ENCODE results near the gene TPTE. TPM values are rescaled to one million over a fixed set of nuclear protein-coding genes. Genes with fewer than 3 reads are reported as not detected.
"Not testable (repeated sequence)": the region's sequence is repeated elsewhere in the genome, so short reads cannot be mapped to it uniquely, and the experiment has no call there.

TPTE gene
- total RNA-seq, 1 donor from 2014 or later: not detected

DNA sequence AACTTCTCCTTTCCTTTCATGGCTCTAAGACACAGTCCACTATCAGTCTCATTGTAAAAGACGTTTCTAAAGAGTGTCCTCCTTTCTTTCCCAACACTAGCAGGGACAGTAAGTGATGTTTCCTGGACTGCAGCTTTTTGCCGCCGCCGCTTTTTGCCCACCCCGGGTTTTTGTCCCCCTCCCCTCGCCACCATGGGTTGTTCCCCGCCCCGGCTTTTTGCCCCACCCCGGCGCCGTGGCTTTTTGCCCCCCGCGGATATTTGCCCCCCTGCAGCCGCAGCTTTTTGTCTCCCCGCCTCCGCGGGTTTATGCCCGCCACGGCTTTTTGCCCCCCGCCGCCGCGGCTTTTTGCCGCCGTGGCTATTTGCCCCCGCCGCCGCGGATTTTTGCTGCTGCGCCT lies 95.2 kb downstream of the TPTE start:
- H3K4me3 ChIP-seq: no peak overlapping the region
- intact Hi-C loops (cut with DNase I): no loop called here
- H3K27ac ChIP-seq: no peak overlapping the region
- no peaks in the 10 kb centered on the region for H3K36me3 ChIP-seq
- ATAC-seq: no peak
- no peaks in the 10 kb centered on the region for H3K27me3 ChIP-seq
- H3K9me3 ChIP-seq: peaks cover 8% of the 10 kb centered on the region
- TF ChIP-seq, protein P1, sequence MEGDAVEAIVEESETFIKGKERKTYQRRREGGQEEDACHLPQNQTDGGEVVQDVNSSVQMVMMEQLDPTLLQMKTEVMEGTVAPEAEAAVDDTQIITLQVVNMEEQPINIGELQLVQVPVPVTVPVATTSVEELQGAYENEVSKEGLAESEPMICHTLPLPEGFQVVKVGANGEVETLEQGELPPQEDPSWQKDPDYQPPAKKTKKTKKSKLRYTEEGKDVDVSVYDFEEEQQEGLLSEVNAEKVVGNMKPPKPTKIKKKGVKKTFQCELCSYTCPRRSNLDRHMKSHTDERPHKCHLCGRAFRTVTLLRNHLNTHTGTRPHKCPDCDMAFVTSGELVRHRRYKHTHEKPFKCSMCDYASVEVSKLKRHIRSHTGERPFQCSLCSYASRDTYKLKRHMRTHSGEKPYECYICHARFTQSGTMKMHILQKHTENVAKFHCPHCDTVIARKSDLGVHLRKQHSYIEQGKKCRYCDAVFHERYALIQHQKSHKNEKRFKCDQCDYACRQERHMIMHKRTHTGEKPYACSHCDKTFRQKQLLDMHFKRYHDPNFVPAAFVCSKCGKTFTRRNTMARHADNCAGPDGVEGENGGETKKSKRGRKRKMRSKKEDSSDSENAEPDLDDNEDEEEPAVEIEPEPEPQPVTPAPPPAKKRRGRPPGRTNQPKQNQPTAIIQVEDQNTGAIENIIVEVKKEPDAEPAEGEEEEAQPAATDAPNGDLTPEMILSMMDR (IDR thresholded peaks at IDR 0.05): no peak
- DNase-seq: peak; percentile 64
- no peaks in the 10 kb centered on the region for H3K4me1 ChIP-seq

DNA sequence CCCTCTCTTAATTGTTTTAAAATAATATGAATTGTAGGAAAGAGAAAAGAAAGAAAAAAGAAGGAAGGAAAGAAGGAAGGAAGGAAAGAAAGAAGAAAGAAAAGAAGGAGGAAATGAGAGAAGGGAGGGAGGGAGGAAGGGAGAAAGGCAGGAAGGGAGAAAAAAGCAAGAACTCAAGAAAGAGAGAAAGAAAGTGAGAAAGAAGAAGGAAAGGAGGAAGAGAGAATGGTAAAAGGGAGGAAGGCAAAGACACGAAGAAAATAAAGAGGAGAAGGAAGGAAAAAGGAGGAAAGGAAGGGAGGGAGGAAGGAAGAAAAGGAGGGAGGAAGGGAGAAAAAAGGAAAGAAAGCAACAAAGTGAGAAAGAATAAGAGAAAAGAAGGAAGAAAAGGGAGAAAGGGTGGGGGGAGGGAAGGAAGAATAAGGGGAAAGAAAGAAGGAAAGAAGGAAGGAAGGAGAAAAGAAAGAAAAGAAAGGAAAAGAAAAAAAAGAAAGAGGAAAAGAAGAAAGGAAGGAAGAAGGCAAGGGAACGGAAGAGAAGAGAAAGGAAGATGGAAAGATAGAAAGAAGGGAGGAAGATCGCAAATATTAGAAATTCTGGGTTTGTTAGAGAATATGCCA lies 95.9 kb downstream of the TPTE start:
- H3K27me3 ChIP-seq; H3K4me3 ChIP-seq; H3K27ac ChIP-seq; H3K9me3 ChIP-seq; H3K36me3 ChIP-seq; DNase-seq; ATAC-seq; H3K4me1 ChIP-seq; intact Hi-C loops (cut with DNase I): not testable (repeated sequence)

DNA sequence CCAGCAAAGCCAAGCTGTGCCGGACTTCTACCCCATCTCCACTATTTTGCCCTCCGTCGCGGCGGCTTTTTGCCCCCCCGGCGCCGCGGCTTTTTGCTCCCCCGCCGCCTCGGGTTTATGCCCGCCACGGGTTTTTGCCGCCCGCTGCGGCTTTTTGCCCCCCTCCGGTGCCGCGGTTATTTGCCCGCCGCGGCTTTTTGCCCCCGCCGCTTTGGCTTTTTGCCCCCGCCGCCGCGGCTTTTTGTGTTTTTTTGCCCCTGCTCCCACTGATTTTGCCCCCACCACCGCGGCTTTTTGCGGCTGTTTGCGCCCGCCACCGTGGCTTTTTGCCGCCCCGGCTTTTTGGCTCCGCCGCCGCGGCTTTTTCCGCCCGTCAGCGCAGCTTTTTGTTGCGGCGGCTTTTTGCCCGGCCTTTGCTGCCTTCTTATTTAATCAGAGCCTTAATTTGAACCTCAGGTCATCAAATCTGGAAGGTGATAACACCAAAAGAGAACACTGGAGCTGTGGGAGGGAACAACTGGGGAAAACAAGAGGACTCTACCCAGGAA lies 106.0 kb downstream of the TPTE start:
- intact Hi-C loops (cut with DNase I): no loop called here
- DNase-seq (no peak), ATAC-seq (no peak)
- peaks cover 11% of the 10 kb centered on the region for H3K9me3 ChIP-seq
- H3K27me3 ChIP-seq: peaks cover 6% of the 10 kb centered on the region
- H3K36me3 ChIP-seq: no peaks in the 10 kb centered on the region
- no peak overlapping the region for H3K27ac ChIP-seq
- H3K4me1 ChIP-seq: no peaks in the 10 kb centered on the region
- H3K4me3 ChIP-seq: no peak overlapping the region
- TF ChIP-seq, protein P1 (IDR thresholded peaks at IDR 0.05): no peak

DNA sequence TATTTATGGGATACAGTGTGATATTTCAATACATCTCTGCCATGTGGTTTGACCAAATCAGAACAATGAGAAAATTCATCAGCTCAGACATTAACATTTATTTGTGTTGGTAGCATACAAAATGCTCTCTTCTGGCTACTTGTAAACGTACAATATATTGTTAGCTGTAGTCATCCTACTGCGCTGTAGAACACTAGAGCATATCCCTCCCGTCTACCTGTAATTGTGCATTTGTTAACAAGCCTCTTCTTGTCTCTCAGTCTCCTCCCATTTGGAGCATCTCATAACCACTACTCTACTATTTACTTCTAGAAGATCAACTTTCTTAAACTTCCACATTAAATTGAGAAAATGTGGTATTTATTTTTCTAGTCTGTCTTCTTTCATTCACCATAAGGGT lies 107.9 kb downstream of the TPTE start:
- ATAC-seq; intact Hi-C loops (cut with DNase I): not testable (repeated sequence)

DNA sequence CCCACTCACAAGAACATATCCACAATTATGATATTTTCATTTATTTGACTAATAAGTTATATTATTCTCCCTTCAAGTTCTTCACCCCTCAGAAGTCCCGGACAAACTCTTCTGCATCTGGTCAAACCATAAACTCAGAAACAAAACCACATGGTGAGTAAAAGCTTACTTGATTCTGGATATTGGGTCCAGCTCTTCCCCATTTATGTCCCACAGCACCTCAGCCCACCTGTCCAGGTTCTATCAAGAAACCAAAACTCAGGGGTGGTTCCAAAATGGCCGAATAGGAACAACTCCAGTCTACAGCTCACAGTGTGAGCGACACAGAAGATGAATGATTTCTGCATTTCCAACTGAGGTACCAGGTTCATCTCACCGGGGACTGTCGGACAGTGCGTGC lies 109.4 kb downstream of the TPTE start:
- DNase-seq; H3K36me3 ChIP-seq; H3K27ac ChIP-seq; H3K4me3 ChIP-seq; H3K9me3 ChIP-seq; intact Hi-C loops (cut with DNase I); H3K27me3 ChIP-seq; H3K4me1 ChIP-seq: not testable (repeated sequence)
- ATAC-seq: peak; percentile 26

More for the DNA sequence above, 107.9 kb downstream of the TPTE start:
- H3K36me3 ChIP-seq, H3K4me3 ChIP-seq, H3K27ac ChIP-seq, H3K27me3 ChIP-seq, DNase-seq, H3K4me1 ChIP-seq, H3K9me3 ChIP-seq: not testable (repeated sequence)

DNA sequence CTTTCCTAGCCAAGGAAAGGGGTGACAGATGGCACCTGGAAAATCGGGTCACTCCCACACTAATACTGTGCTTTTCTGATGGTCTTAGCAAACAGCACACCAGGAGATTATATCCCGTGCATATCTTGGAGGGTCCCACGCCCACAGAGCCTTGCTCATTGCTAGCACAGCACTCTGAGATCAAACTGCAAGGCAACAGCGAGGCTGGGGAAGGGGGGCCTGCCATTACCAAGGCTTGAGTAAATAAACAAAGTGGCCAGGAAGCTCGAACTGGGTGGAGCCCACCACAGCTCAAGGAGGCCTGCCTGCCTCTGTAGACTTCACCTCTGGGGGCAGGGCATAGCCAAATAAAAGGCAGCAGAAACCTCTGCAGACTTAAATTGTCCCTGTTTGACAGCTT lies 109.9 kb downstream of the TPTE start:
- H3K4me3 ChIP-seq; ATAC-seq; H3K9me3 ChIP-seq; H3K36me3 ChIP-seq; DNase-seq; H3K27ac ChIP-seq; H3K27me3 ChIP-seq; intact Hi-C loops (cut with DNase I); H3K4me1 ChIP-seq: not testable (repeated sequence)

DNA sequence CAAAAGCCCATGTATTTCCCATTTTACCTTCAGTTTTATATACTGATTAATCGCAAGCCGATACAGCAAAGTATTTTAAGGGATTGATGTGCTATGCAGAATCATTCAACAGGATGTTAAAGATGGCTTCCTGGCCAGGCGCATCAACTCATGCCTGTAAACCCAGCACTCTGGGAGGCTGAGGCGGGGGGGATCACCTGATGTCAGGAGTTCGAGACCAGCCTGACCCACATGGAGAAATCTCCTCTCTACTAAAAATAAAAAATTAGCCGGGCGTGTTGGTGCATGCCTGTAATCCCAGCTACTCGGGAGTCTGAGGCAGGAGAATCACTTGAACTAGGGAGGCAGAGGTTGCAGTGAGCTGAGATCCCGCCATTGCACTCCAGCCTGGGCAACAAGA lies 116.8 kb downstream of the TPTE start:
- intact Hi-C loops (cut with DNase I); H3K4me3 ChIP-seq; DNase-seq: not testable (repeated sequence)

DNA sequence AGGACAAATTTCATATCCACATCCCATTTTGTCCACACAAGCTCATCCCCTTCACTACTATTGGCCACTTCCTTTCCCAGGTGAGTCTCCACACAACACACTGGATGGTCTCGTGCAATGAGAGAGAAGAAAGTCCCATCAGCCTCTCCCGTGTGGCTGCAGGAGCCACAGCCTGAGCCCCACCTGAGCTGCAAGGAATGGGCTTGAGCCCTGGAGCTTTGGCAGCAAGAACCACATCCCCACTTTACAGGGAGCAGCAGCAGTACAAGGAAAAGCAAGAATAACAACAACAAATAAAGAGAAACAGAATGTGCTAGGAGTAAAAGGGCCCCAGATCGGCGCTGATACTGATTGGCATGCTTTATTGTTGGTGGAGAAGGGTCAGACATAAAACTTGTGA lies 117.7 kb downstream of the TPTE start:
- H3K4me1 ChIP-seq: no peaks in the 10 kb centered on the region
- ATAC-seq (peak; percentile 5), DNase-seq (no peak)
- peaks cover 5% of the 10 kb centered on the region for H3K9me3 ChIP-seq
- intact Hi-C loops (cut with DNase I): no loop called here
- H3K36me3 ChIP-seq: no peaks in the 10 kb centered on the region
- no peak overlapping the region for H3K27ac ChIP-seq
- TF ChIP-seq, protein P1 (IDR thresholded peaks at IDR 0.05): no peak
- no peaks in the 10 kb centered on the region for H3K27me3 ChIP-seq
- H3K4me3 ChIP-seq: no peak overlapping the region

More for the DNA sequence above, 116.8 kb downstream of the TPTE start:
- not testable (repeated sequence) for H3K9me3 ChIP-seq, H3K36me3 ChIP-seq, H3K27ac ChIP-seq, H3K4me1 ChIP-seq, H3K27me3 ChIP-seq, ATAC-seq

DNA sequence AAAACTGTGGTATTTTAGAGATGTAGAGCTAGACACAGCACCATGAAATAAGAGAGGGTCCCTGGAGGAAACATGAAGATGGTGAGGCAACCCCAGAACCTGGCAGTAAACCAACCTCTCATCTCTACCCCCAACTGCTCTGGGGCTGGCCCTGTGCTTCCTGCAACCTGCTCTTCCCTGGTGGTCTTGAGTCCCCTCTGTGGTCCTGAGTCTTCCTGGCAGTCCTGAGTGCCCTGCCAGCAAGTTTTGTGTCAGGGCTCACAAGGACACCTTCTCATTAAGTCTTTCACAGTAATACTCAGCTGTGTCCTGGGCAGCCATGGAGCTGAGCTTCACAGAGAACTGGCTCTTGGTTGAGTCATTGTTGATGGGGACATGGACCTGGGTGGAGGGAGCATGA lies 118.4 kb downstream of the TPTE start:
- H3K9me3 ChIP-seq; intact Hi-C loops (cut with DNase I); ATAC-seq: not testable (repeated sequence)

More for the DNA sequence above, 118.4 kb downstream of the TPTE start:
- H3K4me3 ChIP-seq, H3K4me1 ChIP-seq, H3K36me3 ChIP-seq, H3K27me3 ChIP-seq, H3K27ac ChIP-seq, DNase-seq: not testable (repeated sequence)
